ENCODE results near the gene ENTPD8. TPM values are rescaled to one million over a fixed set of nuclear protein-coding genes. Genes with fewer than 3 reads are reported as not detected.

The ENTPD8 gene
- total and polyA plus RNA-seq, 2 of the 13 experiments (the other 11 are each of a cell fraction or from before 2014, with no cell fraction given) = 0.26 to 0.44 TPM

- TF ChIP-seq ZNF337 (CRISPR knock-in tag; IDR thresholded peaks at IDR 0.05; ENCODE audit: borderline replicate concordance, low read depth) (no peak), PATZ1 (CRISPR knock-in tag; IDR thresholded peaks at IDR 0.05) (no peak), ZNF407 (CRISPR knock-in tag; IDR thresholded peaks at IDR 0.05; ENCODE audit: not compliant biosample characterization) (peak; percentile 28), HIC2 (CRISPR knock-in tag; IDR thresholded peaks at IDR 0.05; ENCODE audit: low read depth) (no peak), MIXL1 (CRISPR knock-in tag; IDR thresholded peaks at IDR 0.05) (no peak), MTERF4 (CRISPR knock-in tag; IDR thresholded peaks at IDR 0.05) (no peak), TCF7L2 (IDR thresholded peaks at IDR 0.05; ENCODE audit: low read depth, low read length) (no peak), ZNF605 (CRISPR knock-in tag; IDR thresholded peaks at IDR 0.05) (peak; percentile 71; the same call in 1 of the 2 replicates), ZNF264 (CRISPR knock-in tag; IDR thresholded peaks at IDR 0.05) (no peak), ATF2 (CRISPR knock-in tag; IDR thresholded peaks at IDR 0.05) (no peak), MLX (CRISPR knock-in tag; IDR thresholded peaks at IDR 0.05) (no peak)
Observed at GRCh38 chr9:137459601-137460362, 18.6 kb upstream of the ENTPD8 start (continued).
